Activated T-helper 1 cell treated with anti-CD3 and anti-CD28 coated beads, Interleukin-2, amount 50 U/mL, for 16 hours (primary cell): ENCODE results near the gene NELL1.
"Not testable (repeated sequence)": the region's sequence is repeated elsewhere in the genome, so short reads cannot be mapped to it uniquely, and the experiment has no call there.

Experiments used
- DNase-seq, 2 donors: peaks; one replicate each; pipeline ENCODE4 v3.0.0-alpha.2; 2020; ENCODE audit warnings: low read depth in 1 of 2, low spot score in 1 of 2

The NELL1 gene

GRCh38 chr11:21104641-21105040 lies 435.3 kb downstream of the NELL1 start:
- DNase-seq: no peak

GRCh38 chr11:21105196-21105917 lies 436.0 kb downstream of the NELL1 start:
- no peak for DNase-seq

- no peak for DNase-seq
Observed at GRCh38 chr11:21109341-21109740, 440.0 kb downstream of the NELL1 start.

- DNase-seq: no peak
Observed at GRCh38 chr11:21110415-21110814, 441.0 kb downstream of the NELL1 start.

- DNase-seq: no peak
Observed at GRCh38 chr11:21113876-21114275, 444.5 kb downstream of the NELL1 start.

- DNase-seq: no peak
Observed at GRCh38 chr11:21116009-21116408, 446.6 kb downstream of the NELL1 start.

- DNase-seq: no peak
Observed at GRCh38 chr11:21119411-21119810, 450.0 kb downstream of the NELL1 start.

- DNase-seq: no peak
Observed at GRCh38 chr11:21121991-21122390, 452.6 kb downstream of the NELL1 start.

- no peak for DNase-seq
Observed at GRCh38 chr11:21122523-21122922, 453.1 kb downstream of the NELL1 start.

- DNase-seq: no peak
Observed at GRCh38 chr11:21132146-21132720, 462.8 kb downstream of the NELL1 start.

- DNase-seq: no peak
Observed at GRCh38 chr11:21133244-21133643, 463.9 kb downstream of the NELL1 start.

GRCh38 chr11:21133722-21134121 lies 464.3 kb downstream of the NELL1 start:
- no peak for DNase-seq

GRCh38 chr11:21137803-21138202 lies 468.4 kb downstream of the NELL1 start:
- DNase-seq: no peak

GRCh38 chr11:21141557-21141956 lies 472.2 kb downstream of the NELL1 start:
- DNase-seq: not testable (repeated sequence)

- no peak for DNase-seq
Observed at GRCh38 chr11:21142007-21142406, 472.6 kb downstream of the NELL1 start.

GRCh38 chr11:21144531-21144930 lies 475.1 kb downstream of the NELL1 start:
- DNase-seq: no peak

GRCh38 chr11:21148376-21148775 lies 479.0 kb downstream of the NELL1 start:
- no peak for DNase-seq

- DNase-seq: no peak
Observed at GRCh38 chr11:21160140-21160539, 490.8 kb downstream of the NELL1 start.

- DNase-seq: no peak
Observed at GRCh38 chr11:21169639-21170038, 500.3 kb downstream of the NELL1 start.

- DNase-seq: no peak
Observed at GRCh38 chr11:21173476-21173875, 504.1 kb downstream of the NELL1 start.

- DNase-seq: no peak
Observed at GRCh38 chr11:21174781-21175180, 505.4 kb downstream of the NELL1 start.

- DNase-seq: no peak
Observed at GRCh38 chr11:21177379-21177778, 508.0 kb downstream of the NELL1 start.

- DNase-seq: no peak
Observed at GRCh38 chr11:21179770-21180169, 510.4 kb downstream of the NELL1 start.
